WTC11 (cell line): Measurements from ENCODE around the gene OPRM1.

Experiments used
- MAX ChIP-seq: sonication (generic); formaldehyde crosslinking; IDR thresholded peaks from 2 replicates; pipeline ENCODE4 v1.8.0; 2022; ENCODE audit warnings: mild to moderate bottlenecking, missing genetic modification reagents
- TF ChIP-seq, protein P1 (sequence below): fragments of 200-600 bp; IDR thresholded peaks from 2 replicates; pipeline ENCODE4 v1.8.0; 2022; ENCODE audit warnings: antibody characterized with exemption

DNA sequence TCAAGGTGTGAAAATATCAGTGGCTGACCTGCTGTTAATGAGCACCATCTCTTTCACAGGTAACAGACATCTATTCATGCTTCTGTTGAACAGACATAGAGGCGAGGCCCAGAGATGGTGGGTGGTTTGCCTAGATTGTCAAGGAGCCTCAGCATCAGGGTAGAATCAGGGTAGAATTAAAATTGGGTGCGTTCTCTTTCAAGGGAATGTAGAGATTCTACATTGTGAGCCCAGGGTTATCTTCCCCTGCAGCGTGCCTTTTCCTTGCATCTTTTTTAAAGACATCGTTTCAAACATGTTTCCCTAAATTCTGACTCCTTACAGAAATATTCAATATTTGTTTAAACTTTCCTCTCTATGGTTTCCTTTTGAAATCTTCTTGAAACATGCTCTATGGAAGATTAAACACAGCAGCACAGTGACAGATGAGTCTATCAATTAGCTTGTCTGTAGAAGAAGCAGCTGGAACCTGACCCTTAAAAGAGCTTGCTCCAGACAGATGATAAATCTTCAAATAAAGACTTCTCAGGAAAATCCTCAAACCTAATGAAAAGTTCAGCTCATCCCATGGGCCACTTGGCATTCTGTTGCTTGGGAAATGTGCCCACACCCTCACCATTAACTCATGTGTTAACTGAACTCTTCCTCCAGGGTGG lies 197.7 kb downstream of the OPRM1 start:
- TF ChIP-seq, protein P1, sequence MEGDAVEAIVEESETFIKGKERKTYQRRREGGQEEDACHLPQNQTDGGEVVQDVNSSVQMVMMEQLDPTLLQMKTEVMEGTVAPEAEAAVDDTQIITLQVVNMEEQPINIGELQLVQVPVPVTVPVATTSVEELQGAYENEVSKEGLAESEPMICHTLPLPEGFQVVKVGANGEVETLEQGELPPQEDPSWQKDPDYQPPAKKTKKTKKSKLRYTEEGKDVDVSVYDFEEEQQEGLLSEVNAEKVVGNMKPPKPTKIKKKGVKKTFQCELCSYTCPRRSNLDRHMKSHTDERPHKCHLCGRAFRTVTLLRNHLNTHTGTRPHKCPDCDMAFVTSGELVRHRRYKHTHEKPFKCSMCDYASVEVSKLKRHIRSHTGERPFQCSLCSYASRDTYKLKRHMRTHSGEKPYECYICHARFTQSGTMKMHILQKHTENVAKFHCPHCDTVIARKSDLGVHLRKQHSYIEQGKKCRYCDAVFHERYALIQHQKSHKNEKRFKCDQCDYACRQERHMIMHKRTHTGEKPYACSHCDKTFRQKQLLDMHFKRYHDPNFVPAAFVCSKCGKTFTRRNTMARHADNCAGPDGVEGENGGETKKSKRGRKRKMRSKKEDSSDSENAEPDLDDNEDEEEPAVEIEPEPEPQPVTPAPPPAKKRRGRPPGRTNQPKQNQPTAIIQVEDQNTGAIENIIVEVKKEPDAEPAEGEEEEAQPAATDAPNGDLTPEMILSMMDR = no peak
- no peak for TF ChIP-seq MAX (CRISPR knock-in tag)
